Stimulated activated CD4-positive, alpha-beta T cell treated with anti-CD3 and anti-CD28 coated beads, Interleukin-15, amount 100 ng/mL, for 1 hour (primary cell): ENCODE results near the gene PSTPIP2.
"Not testable (repeated sequence)": the region's sequence is repeated elsewhere in the genome, so short reads cannot be mapped to it uniquely, and the experiment has no call there.

Experiments
- DNase-seq, 2 donors: peaks; one replicate each; pipeline ENCODE4 v3.0.0-alpha.2; 2020; ENCODE audit warnings: low read depth in 1 of 2, low spot score in 1 of 2

PSTPIP2 gene

DNA sequence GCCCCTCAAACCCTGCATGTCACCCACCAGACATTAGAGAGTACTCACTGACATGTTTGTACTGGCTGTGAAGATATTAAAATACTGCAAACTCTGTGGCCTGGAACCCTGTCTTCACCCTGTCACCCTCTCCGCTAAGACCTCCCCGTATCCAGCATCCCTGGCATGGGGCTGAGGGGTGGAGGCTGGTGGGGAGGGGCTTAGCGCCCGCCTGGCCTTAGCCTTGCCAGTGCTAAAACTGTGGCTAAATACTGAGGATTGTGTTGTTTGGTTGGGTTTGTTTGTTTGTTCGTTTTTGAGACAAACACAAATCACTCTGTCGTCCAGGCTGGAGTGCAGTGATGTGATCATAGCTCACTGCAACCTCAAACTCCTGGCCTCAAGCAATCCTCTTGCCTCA lies 1.8 kb downstream of the PSTPIP2 start:
- DNase-seq: no peak

DNA sequence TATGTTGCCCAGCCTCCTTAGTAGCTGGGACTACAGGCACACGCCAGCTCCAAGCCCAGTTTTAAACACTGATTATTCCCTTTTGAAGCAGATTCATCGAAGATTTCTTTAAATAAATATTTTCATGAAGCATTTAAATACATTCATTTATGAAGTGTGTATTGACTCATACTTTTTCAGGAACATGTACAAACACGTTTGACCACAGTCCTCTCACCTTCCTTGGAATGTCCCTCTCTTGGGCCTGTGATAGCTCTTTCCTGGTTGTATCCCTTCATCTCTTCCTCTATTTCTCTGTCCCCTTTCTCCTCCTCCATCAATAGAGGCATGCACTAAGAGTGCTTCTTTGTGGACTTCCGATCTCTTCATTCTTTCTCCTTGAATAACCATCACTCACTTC lies 2.5 kb downstream of the PSTPIP2 start:
- DNase-seq: no peak

DNA sequence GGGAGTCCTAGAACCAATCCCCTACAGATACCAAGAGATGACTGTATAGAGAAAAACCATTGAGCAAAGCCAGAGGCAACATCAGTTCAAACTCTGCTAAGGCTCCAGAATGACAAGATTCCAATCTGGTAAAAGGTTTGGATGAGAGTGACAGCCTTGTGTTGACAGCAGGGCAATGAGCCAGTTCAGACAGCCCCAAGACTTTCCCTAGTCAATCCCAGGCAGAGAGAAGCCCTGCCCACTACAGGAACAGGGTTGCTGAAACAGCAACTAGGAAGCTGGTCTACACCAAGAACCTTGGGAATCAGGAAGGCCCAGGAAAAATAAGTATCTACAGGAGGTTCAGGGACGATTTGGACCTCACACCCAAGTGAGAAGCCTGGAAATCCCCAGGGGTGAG lies 3.3 kb downstream of the PSTPIP2 start:
- no peak for DNase-seq

DNA sequence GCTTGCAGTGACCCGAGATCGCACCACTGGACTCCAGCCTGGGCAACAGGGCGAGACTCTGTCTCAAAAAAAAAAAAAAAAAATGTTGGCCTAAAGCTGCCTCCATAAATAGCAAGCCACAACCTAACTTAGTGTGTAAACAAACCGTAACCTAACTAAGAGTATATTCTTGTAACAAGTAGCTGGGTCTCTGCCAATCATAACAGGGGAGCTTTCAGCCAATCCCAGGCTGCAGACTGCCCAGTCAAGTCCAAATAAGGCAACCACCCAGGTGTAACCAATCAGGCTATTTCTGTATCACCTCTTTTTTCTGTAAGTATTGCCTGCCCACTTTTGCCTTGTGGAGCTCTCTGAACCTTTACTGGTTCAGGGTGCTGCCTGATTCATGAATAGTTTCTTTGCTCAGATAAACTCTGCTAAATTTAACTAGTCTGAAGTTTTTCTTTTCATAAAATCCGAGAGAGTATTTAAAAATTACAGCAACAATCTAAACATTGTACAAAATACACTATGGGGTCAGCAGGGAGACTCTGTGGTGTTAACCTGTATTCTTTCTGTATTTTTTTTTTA lies 4.5 kb downstream of the PSTPIP2 start:
- no peak for DNase-seq

DNA sequence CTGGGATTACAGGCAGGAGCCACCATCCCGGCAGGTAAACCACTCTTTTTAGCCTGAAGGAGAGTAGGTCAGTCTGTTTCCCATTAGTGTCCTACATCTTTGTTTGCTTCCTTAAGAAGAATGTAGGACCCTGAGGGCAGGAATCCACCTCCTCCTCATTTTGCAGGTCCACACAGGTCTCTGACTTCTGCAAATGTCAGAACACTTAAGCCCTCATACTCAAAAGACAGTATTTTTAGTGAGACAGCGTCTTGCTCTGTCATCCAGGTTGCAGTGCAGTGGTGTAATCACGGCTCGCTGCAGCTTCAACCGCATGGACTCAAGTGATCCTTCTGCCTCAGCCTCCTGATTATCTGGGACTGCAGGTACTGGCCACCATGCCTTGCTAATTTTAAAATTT lies 9.3 kb downstream of the PSTPIP2 start:
- DNase-seq: no peak

DNA sequence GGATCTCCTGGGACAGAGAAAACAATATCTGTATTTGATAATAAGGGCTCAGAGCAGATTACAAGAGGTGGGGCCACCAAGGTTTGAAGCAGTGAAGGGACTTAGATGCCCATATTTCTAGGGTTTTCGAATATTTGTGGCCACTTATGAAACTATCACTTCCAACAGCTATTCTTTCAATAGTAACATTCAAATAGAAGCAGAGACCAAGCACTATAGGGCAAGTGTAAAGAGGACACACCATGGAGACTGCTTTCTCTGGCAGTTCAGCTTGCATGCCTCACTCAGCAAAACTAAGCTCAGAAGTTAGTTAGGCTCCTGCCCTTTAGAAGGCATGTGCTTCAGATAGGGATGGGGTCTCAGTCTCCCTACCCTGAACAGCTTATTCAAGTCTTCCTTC lies 10.3 kb downstream of the PSTPIP2 start:
- no peak for DNase-seq

DNA sequence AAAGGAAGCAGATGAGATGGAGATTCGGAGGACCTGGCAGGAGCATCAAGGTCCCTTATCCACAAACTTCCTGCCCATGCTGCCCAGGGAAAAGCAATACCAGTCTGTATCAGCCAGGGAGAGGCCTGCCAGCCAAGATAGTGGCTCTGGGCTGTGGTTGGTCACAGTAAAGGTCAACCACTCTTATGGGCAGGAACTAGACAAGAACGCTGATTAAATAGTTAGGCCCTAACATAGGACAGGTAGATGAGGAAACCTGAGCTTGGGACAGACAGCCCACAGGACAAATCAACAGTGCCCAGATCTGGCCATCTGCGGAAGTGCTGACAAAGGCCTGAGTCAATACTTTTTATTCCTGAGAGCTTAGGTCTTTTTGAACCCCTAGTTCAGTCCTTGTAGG lies 10.7 kb downstream of the PSTPIP2 start:
- no peak for DNase-seq

DNA sequence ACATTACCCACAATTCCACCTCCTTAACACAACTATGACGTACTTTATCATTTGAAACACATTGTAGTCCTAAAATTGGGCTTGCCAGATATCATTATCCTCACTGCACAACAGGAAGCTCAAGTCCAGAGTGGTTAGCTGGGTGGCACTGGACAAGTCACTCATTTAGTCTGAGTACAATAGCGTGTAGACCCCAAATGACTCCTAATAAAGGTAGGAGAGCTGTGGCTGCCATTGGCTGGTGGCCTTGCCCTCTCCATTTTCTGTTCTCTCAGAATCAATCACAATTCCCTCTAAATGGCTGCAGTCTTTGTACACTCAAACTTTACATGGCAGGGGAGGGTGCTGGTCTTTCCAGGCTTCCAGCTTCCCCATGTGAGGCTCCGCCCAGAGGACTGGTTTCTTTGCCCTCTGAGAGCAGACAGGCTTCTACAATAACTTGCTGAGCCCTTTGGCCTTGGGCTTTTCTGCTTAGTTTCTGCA lies 11.7 kb downstream of the PSTPIP2 start:
- no peak for DNase-seq

DNA sequence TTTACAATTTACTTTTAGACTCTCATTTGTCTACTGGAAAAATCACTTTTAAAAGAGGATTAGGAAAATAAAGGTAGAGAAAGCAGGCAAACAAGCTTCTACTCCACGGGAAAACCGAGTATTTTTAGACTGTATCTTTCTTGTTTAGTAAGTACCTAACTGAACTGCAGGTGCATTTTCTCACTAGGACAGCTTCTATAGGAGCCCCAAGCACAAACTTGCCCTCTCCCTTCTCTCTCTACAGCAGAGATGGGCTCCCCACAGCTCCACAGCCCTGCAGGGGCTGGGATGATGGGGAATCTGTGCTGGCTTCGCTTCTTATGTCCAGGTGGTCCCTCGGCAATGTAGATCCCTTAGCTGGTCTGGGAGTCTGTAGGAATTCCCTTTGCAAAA lies 16.2 kb downstream of the PSTPIP2 start:
- no peak for DNase-seq

DNA sequence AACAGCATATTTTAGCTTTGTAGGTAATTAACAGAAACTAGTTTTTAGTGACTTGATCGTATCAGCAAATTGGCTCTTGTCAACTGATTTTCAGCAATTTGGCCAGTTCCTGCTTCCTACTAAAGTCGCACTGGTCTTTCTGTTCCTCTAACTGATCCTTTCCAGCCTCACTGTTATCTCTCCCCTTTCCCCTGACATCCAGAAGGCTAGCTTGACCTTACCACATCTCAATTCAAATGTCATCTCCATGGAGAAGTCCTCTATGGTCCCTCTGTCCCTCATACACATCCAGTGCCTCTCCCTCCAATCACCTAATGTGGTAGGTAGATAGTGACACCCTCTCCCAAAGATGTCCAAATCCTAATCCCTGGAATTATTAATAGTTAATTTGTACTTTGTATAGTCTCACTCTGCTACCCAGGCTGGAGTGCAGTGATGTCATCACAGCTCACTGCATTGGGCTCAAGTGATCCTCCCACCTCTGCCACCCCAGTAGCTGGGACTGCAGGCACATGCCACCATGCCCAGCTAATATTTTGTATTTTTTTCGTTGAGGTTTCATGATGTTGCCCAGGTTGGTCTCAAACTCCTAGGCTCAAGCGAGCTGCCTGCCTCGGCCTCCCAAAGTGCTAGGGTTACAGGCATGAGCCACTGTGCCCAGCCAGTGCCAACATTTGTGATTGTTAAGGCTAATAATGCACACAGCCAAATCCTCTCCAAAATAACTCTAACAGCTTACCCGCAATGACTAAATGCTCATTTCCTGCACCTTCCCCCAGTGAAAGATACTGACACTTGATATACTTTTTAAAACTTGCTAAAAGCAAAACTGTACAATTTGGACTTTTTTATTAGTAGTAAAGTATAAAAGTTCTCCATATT lies 16.9 kb downstream of the PSTPIP2 start:
- DNase-seq: no peak

DNA sequence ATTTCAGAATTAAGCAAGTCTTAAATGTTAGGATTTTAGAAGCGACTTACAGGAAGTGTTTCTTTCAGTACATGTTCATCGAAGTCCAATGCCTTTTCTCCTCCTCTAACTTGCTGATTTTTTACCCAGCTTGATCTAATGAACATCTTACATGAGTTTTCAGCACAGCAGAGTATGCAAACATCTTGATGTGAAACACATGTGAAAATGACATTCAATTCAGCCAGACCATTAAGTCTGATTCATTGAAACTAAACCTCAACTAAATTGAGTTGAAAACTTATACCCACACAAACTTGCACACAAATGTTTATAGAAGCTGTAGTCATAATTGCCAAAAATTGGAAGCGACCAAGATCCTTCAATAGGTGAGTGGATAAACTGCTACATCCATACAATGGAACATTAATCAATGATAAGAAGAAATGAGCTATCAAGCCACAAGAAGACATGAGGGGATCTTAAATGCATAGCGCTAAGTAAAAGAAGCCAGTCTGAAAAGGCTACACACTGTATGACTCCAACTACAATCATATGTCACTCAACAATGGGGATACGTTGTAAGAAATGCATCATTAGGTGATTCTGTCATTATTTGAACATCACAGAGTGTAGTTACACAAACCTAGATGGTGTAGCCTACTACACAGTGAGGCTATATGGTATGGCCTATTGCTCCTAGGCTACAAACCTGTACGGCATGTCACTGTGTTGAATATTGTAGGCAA lies 18.5 kb downstream of the PSTPIP2 start:
- no peak for DNase-seq

DNA sequence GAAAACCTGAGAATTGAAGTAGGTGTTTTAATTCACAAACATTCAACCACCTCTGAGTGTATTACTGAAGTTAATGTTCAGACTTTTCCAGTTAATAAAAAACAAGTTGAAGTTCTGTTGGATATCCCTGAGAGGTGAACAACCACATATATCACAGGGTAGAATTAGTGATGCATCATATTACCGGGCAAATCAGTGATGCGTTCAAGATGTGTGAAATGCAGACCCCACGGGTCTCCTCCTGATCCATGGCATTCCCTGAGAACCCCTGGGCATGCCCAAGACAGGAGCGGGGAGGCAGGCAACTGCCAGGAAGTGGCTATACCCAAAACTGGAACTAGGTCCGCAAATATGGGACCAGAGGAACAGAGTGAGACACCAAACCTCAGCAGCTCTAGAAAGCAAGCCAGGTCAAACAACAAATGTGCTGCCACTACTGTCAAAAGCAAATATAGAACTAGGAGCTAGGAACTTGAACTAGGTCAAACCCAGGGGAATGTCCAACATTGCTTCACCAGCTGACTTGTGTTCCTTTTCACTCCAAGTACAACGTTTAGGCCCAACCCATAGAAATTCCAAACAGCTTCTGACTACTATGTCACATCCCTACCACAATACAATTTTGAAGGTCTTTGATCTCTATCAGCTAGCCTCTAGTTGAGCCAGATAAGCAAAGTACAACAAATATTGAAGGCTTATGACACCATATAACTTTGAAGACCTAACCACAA lies 20.2 kb downstream of the PSTPIP2 start:
- DNase-seq: no peak

DNA sequence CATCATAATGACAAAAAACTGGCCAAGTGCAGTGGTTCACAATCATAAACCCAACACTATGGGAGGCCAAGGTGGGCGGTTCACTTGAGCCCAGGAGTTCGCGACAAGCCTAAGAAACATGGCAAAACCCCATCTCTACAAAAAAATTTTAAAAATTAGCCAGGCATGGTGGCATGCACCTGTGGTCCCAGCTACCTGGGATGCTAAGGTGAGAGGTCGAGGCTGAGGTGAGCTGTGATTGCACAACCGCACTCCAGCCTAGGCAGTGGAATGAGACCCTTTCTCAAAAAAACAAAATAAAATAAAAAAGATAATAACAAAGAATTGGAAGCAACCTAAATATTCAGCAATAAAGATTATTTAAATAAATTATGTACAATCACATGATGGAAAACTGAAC lies 21.8 kb downstream of the PSTPIP2 start:
- no peak for DNase-seq

DNA sequence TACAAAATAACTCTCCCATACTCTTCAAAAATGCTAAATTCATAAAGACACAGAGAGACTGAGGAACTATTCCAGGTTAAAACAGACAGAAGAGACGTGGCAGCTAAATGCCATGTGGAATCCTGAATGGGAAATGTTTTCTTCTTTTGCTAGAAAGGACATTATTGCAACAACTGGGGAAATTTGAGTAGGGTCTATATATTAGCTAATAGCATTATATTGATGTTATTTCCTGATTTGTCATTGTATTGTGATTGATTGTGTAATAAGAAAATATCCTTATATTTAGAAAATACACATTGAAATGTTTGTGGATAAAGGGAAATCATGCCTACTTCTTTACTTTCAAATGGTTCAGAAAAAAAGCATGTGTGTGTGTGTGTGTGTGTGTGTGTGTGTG lies 23.4 kb downstream of the PSTPIP2 start:
- DNase-seq: no peak

DNA sequence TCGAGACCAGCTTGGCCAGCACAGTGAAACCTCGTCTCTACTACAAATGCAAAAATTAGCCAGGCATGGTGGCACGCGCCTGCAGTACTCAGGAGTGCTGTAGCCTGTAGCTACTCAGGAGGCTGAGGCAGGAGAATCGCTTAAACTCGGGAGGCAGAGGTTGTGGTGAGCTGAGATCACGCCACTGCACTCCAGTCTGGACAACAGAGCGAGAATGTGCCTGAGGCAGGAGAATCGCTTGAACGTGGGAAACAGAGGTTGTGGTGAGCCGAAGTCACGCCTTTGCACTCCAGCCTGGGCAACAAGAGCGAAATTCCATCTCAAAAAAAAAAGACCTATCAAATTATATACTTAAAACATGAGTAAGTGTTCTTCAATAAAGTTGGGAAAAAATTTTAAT lies 24.7 kb downstream of the PSTPIP2 start:
- DNase-seq: not testable (repeated sequence)

DNA sequence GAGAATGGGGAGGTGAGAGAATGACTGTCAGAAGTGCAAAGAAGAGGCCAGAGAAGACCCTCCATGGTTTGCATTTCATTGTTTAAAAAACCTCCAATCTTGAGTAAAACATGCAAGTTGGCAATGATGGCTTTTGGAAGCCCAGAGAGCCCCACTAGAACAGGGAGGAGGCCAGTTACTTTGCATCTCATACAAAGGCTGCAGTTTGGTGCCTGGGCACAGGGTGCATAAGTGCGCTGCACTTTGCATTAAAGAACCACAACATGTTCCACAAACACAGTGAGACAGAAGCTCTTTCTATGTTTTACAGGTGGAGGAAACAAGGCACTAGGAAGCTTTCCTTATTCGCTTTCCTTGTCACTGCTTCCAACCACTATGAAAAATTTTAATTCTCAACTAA lies 25.4 kb downstream of the PSTPIP2 start:
- DNase-seq: no peak

DNA sequence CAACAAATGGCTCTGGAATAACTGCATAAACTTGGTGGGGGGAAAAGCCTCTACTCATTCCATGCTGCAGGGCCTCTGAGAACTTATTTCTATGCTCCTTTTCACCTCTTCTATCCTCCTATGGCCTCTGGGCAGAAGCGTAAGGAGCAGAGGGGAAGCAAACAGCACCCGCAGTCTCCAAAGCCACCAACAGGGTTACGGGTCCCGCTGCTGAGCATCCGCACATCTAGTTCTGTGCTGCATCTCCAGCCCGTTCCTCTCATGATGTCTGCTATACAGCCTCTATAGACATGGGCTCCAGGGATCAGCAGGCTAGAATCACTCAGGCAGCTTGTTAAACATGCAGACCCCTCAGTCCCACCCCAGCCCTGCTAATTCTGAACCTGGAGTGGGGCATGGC lies 25.9 kb downstream of the PSTPIP2 start:
- no peak for DNase-seq

DNA sequence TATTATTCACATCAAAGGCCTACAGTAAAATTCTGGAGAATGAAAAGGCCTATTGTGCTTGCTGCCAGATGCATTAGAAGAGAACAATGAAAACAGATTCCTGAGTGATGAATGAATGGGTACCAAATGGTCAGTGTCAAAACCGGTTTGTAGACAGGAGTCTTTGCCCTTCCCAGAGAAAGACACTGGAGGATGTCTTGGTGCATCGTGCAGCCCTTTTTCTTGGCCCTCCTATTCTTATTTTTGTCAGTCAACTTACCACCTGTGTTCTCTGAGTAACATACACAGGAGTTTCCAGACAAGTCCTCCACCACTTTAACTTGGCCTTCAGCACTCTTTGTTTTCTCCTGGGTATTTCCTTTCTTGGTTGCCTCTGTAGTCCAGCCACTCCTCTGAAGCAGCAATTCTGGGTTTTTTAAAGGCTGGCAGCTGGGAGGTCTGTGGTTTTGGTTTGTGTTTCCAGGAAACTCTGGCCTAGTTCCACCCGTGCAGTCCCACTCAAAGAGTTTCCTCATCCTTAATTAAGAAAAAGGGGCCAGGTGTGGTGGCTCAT lies 29.4 kb downstream of the PSTPIP2 start:
- no peak for DNase-seq

DNA sequence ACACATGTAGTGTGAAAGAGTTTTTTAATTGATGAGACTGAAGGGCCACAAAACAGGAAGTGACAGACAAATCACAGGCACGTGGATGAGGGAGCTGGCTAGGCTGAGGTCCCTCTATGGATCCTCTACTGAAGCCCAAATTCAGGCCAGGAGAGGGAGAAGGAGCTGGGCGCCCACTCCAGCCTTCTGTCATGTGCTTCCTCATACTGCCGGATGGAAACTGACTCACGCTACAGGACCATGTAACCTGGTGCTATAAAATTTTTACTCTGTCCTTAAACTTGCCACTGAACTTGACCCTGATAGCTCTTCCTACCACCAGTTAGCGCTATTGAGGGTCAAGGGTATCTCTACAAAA lies 31.3 kb downstream of the PSTPIP2 start:
- no peak for DNase-seq

DNA sequence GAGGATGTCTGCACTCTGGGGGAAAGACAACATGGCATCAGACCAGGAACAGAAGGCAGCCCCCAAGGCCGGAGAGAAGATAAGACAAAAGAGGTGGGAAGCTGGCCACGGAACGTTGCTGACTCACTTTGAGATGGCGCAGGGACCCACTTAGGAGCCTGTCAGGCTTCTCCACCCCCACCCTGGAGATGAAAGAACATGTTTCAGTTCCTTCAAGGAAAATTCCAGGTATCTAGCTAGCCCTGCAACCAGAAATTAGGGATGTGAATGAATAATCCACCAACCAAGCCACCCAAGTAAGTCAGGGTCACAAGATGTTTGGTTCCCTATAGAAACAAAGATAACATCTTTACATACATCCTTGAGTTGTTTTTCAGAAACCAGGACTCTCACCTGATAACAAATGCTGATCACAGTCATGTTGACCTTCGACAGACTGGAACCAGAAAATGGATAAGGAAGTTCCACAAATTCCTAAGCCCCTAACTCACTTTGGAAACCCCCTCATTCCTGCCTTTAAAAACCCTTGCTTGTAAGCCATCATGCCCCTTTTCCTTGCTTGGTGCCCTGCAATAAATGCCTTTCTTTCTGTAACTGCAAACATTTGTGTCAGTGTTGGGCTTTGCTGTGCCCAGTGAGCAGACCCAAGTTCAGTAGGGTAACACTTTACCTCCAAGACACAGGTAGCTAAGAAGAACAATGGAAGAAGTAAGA lies 31.9 kb downstream of the PSTPIP2 start:
- DNase-seq: no peak
